H1 (cell line): ENCODE data around the gene PRRG4. TPM values are rescaled to one million over a fixed set of nuclear protein-coding genes. Genes with fewer than 3 reads are reported as not detected.

Experiments used
- CTCF ChIA-PET: fragments of 300-600 bp; sonication (Branson Sonifier 250); formaldehyde crosslinking; loops from one replicate; lab custom pipeline; 2021; ENCODE audit not compliant: partially characterized antibody; lab: Charles Lee
- POLR2A ChIA-PET: fragments of 300-600 bp; sonication (Branson Sonifier 250); formaldehyde crosslinking; loops from one replicate; lab custom pipeline; 2021; ENCODE audit warnings: inconsistent platforms; ENCODE audit not compliant: partially characterized antibody; lab: Charles Lee
- DNase-seq, 2 experiments: peaks; one replicate each; pipeline versions ENCODE4 v3.0.0 to v3.0.0-alpha.2; 2010 to 2022; ENCODE audit warnings: low spot score in 2 of 2, low read depth in 1 of 2, mixed read lengths in 1 of 2
- FAIRE-seq: peaks from 2 replicates; lab custom pipeline; 2011; peaks lifted over from hg19 to GRCh38; lab: Jason Lieb, UNC
- H2AFZ ChIP-seq: 2 replicates; pipeline ENCODE4 v1.8.1; 2012; ENCODE audit warnings: low read length, inconsistent platforms
- H2AK5ac ChIP-seq: 2 replicates; pipeline ENCODE4 v1.6.1; 2013; ENCODE audit warnings: low read depth, low read length
- H2BK120ac ChIP-seq: replicated peaks from 2 replicates; pipeline ENCODE3; 2013; ENCODE audit warnings: low read depth, low read length, inconsistent platforms
- H2BK12ac ChIP-seq: 2 replicates; pipeline ENCODE4 v1.6.1; 2013; ENCODE audit warnings: low read depth, low read length
- H2BK15ac ChIP-seq: 2 replicates; pipeline ENCODE4 v1.6.1; 2013; ENCODE audit warnings: low read length
- H2BK20ac ChIP-seq: 2 replicates; pipeline ENCODE4 v1.6.1; 2013; ENCODE audit warnings: low read length
- H2BK5ac ChIP-seq: 2 replicates; pipeline ENCODE4 v1.6.1; 2013; ENCODE audit warnings: low read depth, low read length
- H3K14ac ChIP-seq: 2 replicates; pipeline ENCODE4 v1.6.1; 2013; ENCODE audit warnings: inconsistent platforms; ENCODE audit not compliant: insufficient read length
- H3K18ac ChIP-seq: 2 replicates; pipeline ENCODE4 v1.6.1; 2013; ENCODE audit warnings: low read length; ENCODE audit errors: extremely low read depth
- H3K23ac ChIP-seq: 2 replicates; pipeline ENCODE4 v1.6.1; 2013; ENCODE audit warnings: inconsistent platforms; ENCODE audit not compliant: insufficient read length
- H3K23me2 ChIP-seq: 2 replicates; pipeline ENCODE4 v1.6.1; 2013; ENCODE audit warnings: low read depth, low read length
- H3K27ac ChIP-seq: 2 replicates; pipeline ENCODE4 v1.6.1; 2011; ENCODE audit warnings: low read depth, low read length, inconsistent platforms
- H3K27me3 ChIP-seq, 4 experiments: replicated peaks in 1 of 4; 1 replicate in 1 of 4; 2 replicates in 3 of 4; pipeline versions ENCODE4 v1.6.1 to v1.8.1; 2011 to 2013; ENCODE audit warnings: low read length in 3 of 4, mild to moderate bottlenecking in 3 of 4, inconsistent platforms in 2 of 4, mixed read lengths in 2 of 4, moderate library complexity in 1 of 4; ENCODE audit not compliant: control insufficient read depth in 3 of 4, insufficient read depth in 3 of 4; ENCODE audit errors: extremely low read depth in 1 of 4
- H3K36me3 ChIP-seq, 4 experiments: 2 replicates each; pipeline versions ENCODE4 v1.6.1 to v1.8.1; 2011 to 2013; ENCODE audit warnings: mild to moderate bottlenecking in 4 of 4, low read length in 3 of 4, moderate library complexity in 2 of 4, control low read depth in 1 of 4, inconsistent platforms in 1 of 4; ENCODE audit not compliant: insufficient read depth in 4 of 4, control insufficient read depth in 2 of 4
- H3K4ac ChIP-seq: replicated peaks from 2 replicates; pipeline ENCODE3; 2013; ENCODE audit warnings: low read length, low read depth, mixed read lengths, inconsistent platforms; ENCODE audit not compliant: insufficient read length
- H3K4me1 ChIP-seq, 4 experiments: replicated peaks in 1 of 4; 1 replicate in 1 of 4; 2 replicates in 3 of 4; pipeline versions ENCODE4 v1.6.1 to v1.8.1; 2011 to 2013; ENCODE audit warnings: low read length in 3 of 4, inconsistent platforms in 2 of 4, mixed read lengths in 1 of 4; ENCODE audit not compliant: insufficient read depth in 4 of 4, control insufficient read depth in 3 of 4
- H3K4me2 ChIP-seq, 2 experiments: 2 replicates each; pipeline versions ENCODE4 v1.6.1 to v1.8.1; 2011 to 2013; ENCODE audit warnings: low read depth in 2 of 2, low read length in 2 of 2, control low read depth in 1 of 2, inconsistent platforms in 1 of 2, mild to moderate bottlenecking in 1 of 2; ENCODE audit not compliant: insufficient read depth in 1 of 2
- H3K4me3 ChIP-seq, 4 experiments: fragments of 200-600, 300-600 bp in 1 of 4; sonication (generic), shearing (Covaris generic), sonication (Bioruptor Twin) in 1 of 4; 2 replicates each; pipeline versions ENCODE4 v1.5.1 to v1.8.1; 2011 to 2016; ENCODE audit warnings: low read length in 4 of 4, low read depth in 3 of 4, control low read depth in 2 of 4, inconsistent platforms in 2 of 4, mild to moderate bottlenecking in 2 of 4, mixed read lengths in 1 of 4, moderate library complexity in 1 of 4; ENCODE audit not compliant: insufficient read depth in 2 of 4; ENCODE audit errors: extremely low read depth in 1 of 4
- H3K56ac ChIP-seq: replicated peaks from 2 replicates; pipeline ENCODE3; 2013; ENCODE audit warnings: low read depth, mild to moderate bottlenecking, mixed read lengths, low read length, inconsistent platforms; ENCODE audit not compliant: insufficient read length
- H3K79me1 ChIP-seq: 2 replicates; pipeline ENCODE4 v1.6.1; 2013; ENCODE audit warnings: low read depth, low read length, control low read depth
- H3K79me2 ChIP-seq, 2 experiments: 2 replicates each; pipeline versions ENCODE4 v1.6.1 to v1.8.1; 2012 to 2013; ENCODE audit warnings: low read length in 2 of 2, mild to moderate bottlenecking in 2 of 2, inconsistent platforms in 1 of 2; ENCODE audit not compliant: insufficient read depth in 2 of 2, control insufficient read depth in 1 of 2
- H3K9ac ChIP-seq, 4 experiments: replicated peaks in 1 of 4; 1 replicate in 1 of 4; 2 replicates in 3 of 4; pipeline versions ENCODE4 v1.6.1 to v1.8.1; 2011 to 2013; ENCODE audit warnings: low read depth in 3 of 4, low read length in 3 of 4, control low read depth in 2 of 4, mild to moderate bottlenecking in 2 of 4, moderate library complexity in 2 of 4, inconsistent platforms in 1 of 4; ENCODE audit errors: extremely low read depth in 1 of 4
- H3K9me3 ChIP-seq, 2 experiments: 2 replicates each; pipeline versions ENCODE4 v1.6.1 to v1.8.1; 2012 to 2013; ENCODE audit warnings: mild to moderate bottlenecking in 2 of 2, moderate library complexity in 2 of 2, control low read depth in 1 of 2, inconsistent platforms in 1 of 2, low read depth in 1 of 2, low read length in 1 of 2, mixed read lengths in 1 of 2; ENCODE audit not compliant: insufficient read depth in 2 of 2
- H4K20me1 ChIP-seq, 2 experiments: replicated peaks in 1 of 2; 2 replicates each; pipeline versions ENCODE3 to v1.8.1; 2011 to 2013; ENCODE audit warnings: inconsistent platforms in 2 of 2, low read length in 2 of 2, mild to moderate bottlenecking in 1 of 2; ENCODE audit not compliant: insufficient read depth in 2 of 2, control insufficient read depth in 1 of 2
- H4K5ac ChIP-seq: 2 replicates; pipeline ENCODE4 v1.6.1; 2013; ENCODE audit warnings: low read length, low read depth, mixed read lengths, inconsistent platforms; ENCODE audit not compliant: insufficient read length
- H4K8ac ChIP-seq: 2 replicates; pipeline ENCODE4 v1.8.0; 2013; ENCODE audit warnings: mild to moderate bottlenecking, moderate library complexity, low read length, inconsistent platforms; ENCODE audit not compliant: insufficient read depth; ENCODE audit errors: extremely low read depth
- H4K91ac ChIP-seq: replicated peaks from 2 replicates; pipeline ENCODE3; 2013; ENCODE audit warnings: low read length, mixed read lengths, inconsistent platforms; ENCODE audit not compliant: insufficient read length
- CEBPB ChIP-seq: IDR thresholded peaks from 2 replicates; pipeline ENCODE4 v1.6.1; 2012; ENCODE audit warnings: low read depth, low read length
- CTBP2 ChIP-seq: IDR thresholded peaks from 2 replicates; pipeline ENCODE4 v1.7.0; 2011; ENCODE audit warnings: borderline replicate concordance, mild to moderate bottlenecking, moderate library complexity, mixed read lengths, low read length; ENCODE audit not compliant: insufficient read depth, insufficient read length
- EP300 ChIP-seq, 2 experiments: IDR thresholded peaks; 1 replicate in 1 of 2; 2 replicates in 1 of 2; pipeline ENCODE4 v1.6.1; 2011 to 2012; ENCODE audit warnings: low read depth in 2 of 2, low read length in 2 of 2, mild to moderate bottlenecking in 2 of 2, borderline replicate concordance in 1 of 2, inconsistent platforms in 1 of 2, moderate library complexity in 1 of 2
- SP2 ChIP-seq: IDR thresholded peaks from 2 replicates; pipeline ENCODE4 v1.6.1; 2012; ENCODE audit warnings: mild to moderate bottlenecking, low read length, inconsistent platforms
- TEAD4 ChIP-seq: IDR thresholded peaks from 2 replicates; pipeline ENCODE4 v1.6.1; 2012; ENCODE audit warnings: low read depth, low read length, inconsistent platforms, mixed read lengths
- WGBS, 2 experiments: shearing (Covaris generic) in 1 of 2; methylation state at CpG; one replicate each; pipeline versions ENCODE4 v1.1.6 to v1.1.7; 2013 to 2015; ENCODE audit warnings: low lambda C conversion rate in 2 of 2, mixed read lengths in 2 of 2, inconsistent platforms in 1 of 2, low coverage in 1 of 2, missing lambda C conversion rate in 1 of 2; ENCODE audit not compliant: insufficient replicate concordance in 2 of 2, insufficient coverage in 1 of 2, insufficient read length in 1 of 2; ENCODE audit errors: extremely low coverage in 1 of 2, missing lambda C conversion rate in 1 of 2; 5-methylcytosine and 5-hydroxymethylcytosine counted together
- polyA plus RNA-seq, 7 experiments: library from polyadenylated mRNA; depleted of rRNA in 3 of 7; stranded (reverse) in 5 of 7; unstranded in 2 of 7; fragments of >200 nt in 5 of 7; fragments of 200-250 nt in 2 of 7; gene quantifications; 1 replicate in 5 of 7; 2 replicates in 1 of 7; 4 replicates in 1 of 7; pipeline versions ENCODE4 v1.2.1 to v1.2.3, GENCODE V29; 2011 to 2013; ENCODE audit warnings: missing spikeins in 2 of 7, mixed read lengths in 2 of 7
- total RNA-seq: library from RNA; stranded (reverse); fragmentation: NEBNext Ultra II Directional; extraction: Animal tissue kit (Norgen Biotek cat#: 25700); gene quantifications from 2 replicates; pipeline ENCODE4 v1.2.1, GENCODE V29; 2021

PRRG4 gene
- total and polyA plus RNA-seq, 2 of the 8 experiments (the other 6 are each of a cell fraction or from before 2014, with no cell fraction given) = 0.65 to 1.7 TPM

DNA sequence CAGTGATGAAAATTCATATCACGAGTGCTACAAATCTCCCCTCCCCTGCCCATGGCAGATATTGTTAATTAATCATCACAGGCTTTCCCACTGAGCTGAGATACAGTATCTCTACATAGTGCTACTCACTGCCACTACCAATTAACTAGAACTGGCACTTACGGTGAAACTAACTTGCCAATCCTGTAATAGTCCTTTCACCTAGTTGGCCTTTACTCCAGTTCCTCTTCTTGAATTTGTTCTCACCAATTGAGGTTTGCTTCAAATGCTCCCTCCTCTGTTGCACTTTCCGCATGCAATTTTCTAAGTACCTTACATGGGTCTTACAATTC is 11.9 kb upstream of the PRRG4 start:
- H2BK12ac ChIP-seq = no peak overlapping the region
- no peaks in the 10 kb centered on the region for H3K79me1 ChIP-seq
- H3K27ac ChIP-seq = no peak overlapping the region
- FAIRE-seq (no peak), DNase-seq (no peak)
- H4K5ac ChIP-seq = no peak overlapping the region
- WGBS, 2 experiments = 89% methylated on average over 3 of the region's 3 CpGs; no CpG with 5 or more reads in 1 of the 2 experiments
- H2AFZ ChIP-seq = no peak overlapping the region
- no peaks in the 10 kb centered on the region for H3K79me2 ChIP-seq
- TF ChIP-seq CTBP2 (no peak), TEAD4 (no peak), SP2 (no peak), EP300 (IDR thresholded peaks at IDR 0.05; ENCODE audit: borderline replicate concordance in 1 of 2, low read depth in 2 of 2, low read length in 2 of 2) (no peak), CEBPB (no peak)
- no peak overlapping the region for H3K4me2 ChIP-seq
- no peaks in the 10 kb centered on the region for H3K4me1 ChIP-seq
- no peak overlapping the region for H3K18ac ChIP-seq
- H3K9me3 ChIP-seq = no peaks in the 10 kb centered on the region
- ChIA-PET CTCF (interaction anchor here (1.4 kb wide), 1 partner anchor 8 kb away, joined by 6 read pairs; no protein-coding TSS in a partner anchor), POLR2A (no interaction called here)
- no peaks in the 10 kb centered on the region for H3K23me2 ChIP-seq
- H2BK20ac ChIP-seq = no peak overlapping the region
- H4K20me1 ChIP-seq = no peaks in the 10 kb centered on the region
- H3K9ac ChIP-seq = no peak overlapping the region
- H2AK5ac ChIP-seq = no peak overlapping the region
- no peak overlapping the region for H3K14ac ChIP-seq
- no peaks in the 10 kb centered on the region for H3K36me3 ChIP-seq
- no peak overlapping the region for H4K91ac ChIP-seq
- no peak overlapping the region for H4K8ac ChIP-seq
- H3K27me3 ChIP-seq = no peaks in the 10 kb centered on the region
- H3K56ac ChIP-seq = no peak overlapping the region
- no peak overlapping the region for H2BK5ac ChIP-seq
- no peak overlapping the region for H3K23ac ChIP-seq
- no peak overlapping the region for H2BK120ac ChIP-seq
- no peak overlapping the region for H3K4ac ChIP-seq
- no peak overlapping the region for H2BK15ac ChIP-seq
- H3K4me3 ChIP-seq = no peak overlapping the region
